Ovary (tissue), 9 donors: ENCODE results near the gene HOXA6. TPM values are rescaled to one million over a fixed set of nuclear protein-coding genes. Genes with fewer than 3 reads are reported as not detected.

Experiments
- DNase-seq, 5 donors: peaks; one replicate each; pipeline ENCODE4 v3.0.0-alpha.2; 2019 to 2020
- H3K27ac ChIP-seq, 2 donors: fragments of 200-600 bp; one replicate each; pipeline versions ENCODE4 v1.5.1 to v1.8.0; 2019 to 2022
- H3K27me3 ChIP-seq: fragments of 200-600 bp; one replicate; pipeline ENCODE4 v1.8.0; 2022
- H3K36me3 ChIP-seq: fragments of 200-600 bp; sonication (generic); one replicate; pipeline ENCODE4 v1.5.1; 2019
- H3K4me1 ChIP-seq: one replicate; pipeline ENCODE4 v1.8.1; 2013; ENCODE audit warnings: mild to moderate bottlenecking, moderate library complexity; ENCODE audit not compliant: insufficient read depth
- H3K4me3 ChIP-seq: fragments of 200-600 bp; sonication (generic); one replicate; pipeline ENCODE4 v1.5.1; 2017
- H3K9me3 ChIP-seq, 2 donors: fragments of 200-600 bp in 1 of 2; sonication (generic) in 1 of 2; one replicate each; pipeline versions ENCODE4 v1.5.1 to v1.8.1; 2013 to 2019; ENCODE audit warnings: mild to moderate bottlenecking in 1 of 2, moderate library complexity in 1 of 2
- CTCF ChIP-seq, 3 donors: fragments of 450-650 bp in 2 of 3; fragments of 200-600 bp in 1 of 3; IDR thresholded peaks; one replicate each; pipeline versions ENCODE4 v1.5.1 to v1.8.0; 2016 to 2022; ENCODE audit warnings: antibody characterized with exemption in 3 of 3, mild to moderate bottlenecking in 1 of 3
- EP300 ChIP-seq: sonication (generic); formaldehyde crosslinking; IDR thresholded peaks from one replicate; pipeline ENCODE4 v1.6.1; 2017; ENCODE audit warnings: antibody characterized with exemption
- POLR2A ChIP-seq: fragments of 450-650 bp; IDR thresholded peaks from one replicate; pipeline ENCODE4 v1.6.1; 2017; ENCODE audit warnings: antibody characterized with exemption, mild to moderate bottlenecking, moderate library complexity
- WGBS, 3 donors: extraction: QIAGEN DNeasy Blood & Tissue Kit in 1 of 3; methylation state at CpG; one replicate each; pipeline versions ENCODE4 v1.1.5 to v1.1.7; 2013 to 2017; 5-methylcytosine and 5-hydroxymethylcytosine counted together
- intact Hi-C, 4 donors: fragments of 100-400 bp; cut with DNase I; formaldehyde crosslinking; loops; one replicate each; pipeline versions ENCODE4 v1.11.0 to v1.15.1; 2022 to 2023
- polyA plus RNA-seq, 2 donors: library from polyadenylated mRNA; stranded (reverse); fragments of 200-250 nt in 1 of 2; fragments of 350-450 nt in 1 of 2; fragmentation: Illumina TruSeq in 1 of 2; extraction: RNeasy Lipid Tissue Mini Kit (QIAGEN cat#74804) in 1 of 2; gene quantifications; one replicate each; pipeline ENCODE4 v1.2.3, GENCODE V29; 2013 to 2014
- total RNA-seq, 7 donors: library from RNA; depleted of rRNA in 2 of 7; stranded (reverse); fragments of >200 nt in 2 of 7; fragmentation: NEBNext Ultra II Directional in 3 of 7; extraction: Animal tissue kit (Norgen Biotek cat#: 25700) in 3 of 7; gene quantifications; one replicate each; pipeline versions ENCODE4 v1.1.0 to v1.2.4, GENCODE V29; 2016 to 2023
- donor health status: DM: no; HTN: no; CAD: no; lungs with moderate emphysema.
- donor health status: DM: no; HTN: no; CAD: no.
- donor health status: Bipolar disorder and iron deficiency.
- donor health status: DM: yes; HTN: yes; CAD: no.
- donor health status: DM: no; HTN: no; CAD: no.
- donor health status: DM: yes; HTN: yes; CAD: no.

The HOXA6 gene
- total and polyA plus RNA-seq, 9 donors = 0.29 to 4.2 (median 0.39) TPM; not detected in 1

- no peak for DNase-seq
- WGBS, 3 donors = 62 to 76% (median 64%) methylated on average over 13 of the region's 13 CpGs
- H3K27ac ChIP-seq = peak overlapping the region in 1 of 2 donors; percentile 38
- no peaks in the 10 kb centered on the region for H3K36me3 ChIP-seq
- H3K4me3 ChIP-seq = no peak overlapping the region
- no peaks in the 10 kb centered on the region for H3K4me1 ChIP-seq
- peaks cover 2% of the 10 kb centered on the region for H3K27me3 ChIP-seq
- TF ChIP-seq POLR2A (no peak), CTCF (IDR thresholded peaks at IDR 0.05) (no peak), EP300 (no peak)
- intact Hi-C loops = no loop called here
- no peaks in the 10 kb centered on the region for H3K9me3 ChIP-seq
Observed at GRCh38 chr7:27105301-27106031, 42.1 kb downstream of the HOXA6 start.

GRCh38 chr7:27104341-27105058 lies 43.1 kb downstream of the HOXA6 start:
- Histone ChIP-seq H3K36me3 (no peaks in the 10 kb centered on the region), H3K4me1 (no peaks in the 10 kb centered on the region), H3K4me3 (no peak overlapping the region), H3K27me3 (no peaks in the 10 kb centered on the region), H3K9me3 (no peaks in the 10 kb centered on the region), H3K27ac (peak overlapping the region in 1 of 2 donors; percentile 25)
- intact Hi-C loops = no loop called here
- peak in 1 of 5 donors; percentile 39 for DNase-seq
- no peak for TF ChIP-seq EP300
- TF ChIP-seq POLR2A = no peak
- no peak for TF ChIP-seq CTCF (IDR thresholded peaks at IDR 0.05)
- 15 to 29% (median 19%) methylated on average over 13 of the region's 13 CpGs for WGBS, 3 donors

GRCh38 chr7:27103489-27104226 lies 43.9 kb downstream of the HOXA6 start:
- no peaks in the 10 kb centered on the region for H3K36me3 ChIP-seq
- intact Hi-C loops = no loop called here
- H3K27ac ChIP-seq = peak overlapping the region in 1 of 2 donors; percentile 19
- peak in 1 of 5 donors; percentile 53 for DNase-seq
- TF ChIP-seq CTCF (IDR thresholded peaks at IDR 0.05) = no peak
- no peak for TF ChIP-seq EP300
- TF ChIP-seq POLR2A = no peak
- 14 to 33% (median 15%) methylated on average over 35 of the region's 35 CpGs for WGBS, 3 donors
- H3K27me3 ChIP-seq = no peaks in the 10 kb centered on the region
- no peaks in the 10 kb centered on the region for H3K4me1 ChIP-seq
- H3K4me3 ChIP-seq = no peak overlapping the region
- H3K9me3 ChIP-seq = no peaks in the 10 kb centered on the region
